Effector memory CD4-positive, alpha-beta T cell (primary cell): ENCODE results near the gene OR2Z1.

Experiments
- DNase-seq, 3 donors: peaks; one replicate each; pipeline ENCODE4 v3.0.0-alpha.2; 2020
- H3K27ac ChIP-seq: 2 replicates; pipeline ENCODE4 v1.7.0; 2013; ENCODE audit warnings: mild to moderate bottlenecking, low read length, moderate library complexity; ENCODE audit not compliant: insufficient read depth, poor library complexity, severe bottlenecking
- H3K27me3 ChIP-seq: replicated peaks from 2 replicates; pipeline ENCODE4 v1.7.0; 2013; ENCODE audit warnings: mild to moderate bottlenecking, low read length; ENCODE audit not compliant: insufficient read depth, control insufficient read depth, poor library complexity, severe bottlenecking
- H3K36me3 ChIP-seq: 2 replicates; pipeline ENCODE4 v1.7.0; 2013; ENCODE audit warnings: mild to moderate bottlenecking, low read length, moderate library complexity; ENCODE audit not compliant: control insufficient read depth, insufficient read depth
- H3K4me1 ChIP-seq: 2 replicates; pipeline ENCODE4 v1.7.0; 2013; ENCODE audit warnings: low read length, mild to moderate bottlenecking; ENCODE audit not compliant: control insufficient read depth, insufficient read depth, poor library complexity, severe bottlenecking
- H3K4me3 ChIP-seq: 2 replicates; pipeline ENCODE4 v1.7.0; 2013; ENCODE audit warnings: low read length, low read depth, mild to moderate bottlenecking; ENCODE audit not compliant: insufficient read depth, poor library complexity, severe bottlenecking
- H3K9me3 ChIP-seq: 2 replicates; pipeline ENCODE4 v1.7.0; 2013; ENCODE audit warnings: mild to moderate bottlenecking, low read length, moderate library complexity; ENCODE audit not compliant: control insufficient read depth

The OR2Z1 gene

GRCh38 chr19:8686549-8686948 lies 34.9 kb upstream of the OR2Z1 start:
- Histone ChIP-seq H3K4me1 (no peaks in the 10 kb centered on the region), H3K27ac (no peak overlapping the region), H3K36me3 (no peaks in the 10 kb centered on the region), H3K27me3 (no peaks in the 10 kb centered on the region), H3K4me3 (no peak overlapping the region), H3K9me3 (no peaks in the 10 kb centered on the region)
- no peak for DNase-seq

GRCh38 chr19:8688930-8689329 lies 32.5 kb upstream of the OR2Z1 start:
- no peak overlapping the region for H3K27ac ChIP-seq
- H3K27me3 ChIP-seq = no peaks in the 10 kb centered on the region
- no peaks in the 10 kb centered on the region for H3K36me3 ChIP-seq
- no peak for DNase-seq
- H3K4me1 ChIP-seq = no peaks in the 10 kb centered on the region
- no peaks in the 10 kb centered on the region for H3K9me3 ChIP-seq
- no peak overlapping the region for H3K4me3 ChIP-seq

GRCh38 chr19:8690753-8691539 lies 30.5 kb upstream of the OR2Z1 start:
- DNase-seq = no peak
- Histone ChIP-seq H3K4me1 (peaks cover 6% of the 10 kb centered on the region), H3K27ac (no peak overlapping the region), H3K9me3 (no peaks in the 10 kb centered on the region), H3K4me3 (no peak overlapping the region), H3K36me3 (no peaks in the 10 kb centered on the region), H3K27me3 (no peaks in the 10 kb centered on the region)

- Histone ChIP-seq H3K4me1 (peaks cover 10% of the 10 kb centered on the region), H3K27ac (no peak overlapping the region), H3K27me3 (no peaks in the 10 kb centered on the region), H3K9me3 (no peaks in the 10 kb centered on the region), H3K36me3 (no peaks in the 10 kb centered on the region), H3K4me3 (no peak overlapping the region)
- DNase-seq = no peak
Observed at GRCh38 chr19:8695501-8695900, 25.9 kb upstream of the OR2Z1 start.

DNA sequence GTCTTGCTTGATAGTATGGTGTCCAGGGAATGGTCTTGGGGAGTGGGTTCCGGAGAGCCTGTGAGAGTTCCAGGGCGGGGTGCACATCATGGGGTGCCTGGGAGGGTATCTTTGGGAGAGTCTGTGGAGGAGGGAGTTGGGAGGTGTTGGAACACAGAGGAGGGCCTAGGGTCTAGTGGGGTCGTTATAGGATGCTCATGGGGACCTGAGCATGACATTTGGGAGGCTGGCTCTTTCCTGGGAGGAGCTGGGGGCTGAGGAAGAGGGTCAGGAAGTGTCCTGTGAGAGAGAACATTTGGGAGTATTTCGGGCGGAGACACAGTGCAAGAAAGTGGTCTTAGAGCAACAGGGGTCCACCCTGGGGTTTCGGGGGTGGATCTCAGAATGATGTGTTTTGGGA lies 25.5 kb upstream of the OR2Z1 start:
- Histone ChIP-seq H3K9me3 (no peaks in the 10 kb centered on the region), H3K4me3 (no peak overlapping the region)
- DNase-seq = no peak

DNA sequence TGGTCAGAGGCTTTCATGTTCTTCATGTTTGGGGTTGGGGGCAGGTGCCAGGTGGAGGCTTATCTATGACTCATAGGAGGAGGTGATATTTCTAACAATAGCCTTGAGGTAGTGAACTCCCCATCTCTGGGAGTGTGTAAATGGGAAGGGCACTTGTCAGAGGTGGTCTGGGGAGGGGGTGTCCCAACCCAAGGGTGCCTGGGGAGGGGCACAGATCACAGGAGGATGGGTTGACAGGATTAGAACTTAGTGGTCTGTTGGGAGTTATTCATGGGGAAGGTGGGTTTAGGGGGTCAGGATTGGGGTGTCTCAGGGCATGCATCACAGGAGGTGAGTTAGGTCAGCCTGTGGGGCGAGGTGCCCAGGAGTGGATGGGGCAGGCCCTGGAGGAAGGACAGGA lies 24.4 kb upstream of the OR2Z1 start:
- no peak for DNase-seq
- H3K36me3 ChIP-seq = no peaks in the 10 kb centered on the region
- no peak overlapping the region for H3K27ac ChIP-seq
- no peak overlapping the region for H3K4me3 ChIP-seq
- peaks cover 14% of the 10 kb centered on the region for H3K4me1 ChIP-seq
- H3K27me3 ChIP-seq = no peaks in the 10 kb centered on the region
- no peaks in the 10 kb centered on the region for H3K9me3 ChIP-seq

More for the DNA sequence above, 25.5 kb upstream of the OR2Z1 start:
- Histone ChIP-seq H3K27me3 (no peaks in the 10 kb centered on the region), H3K4me1 (peaks cover 10% of the 10 kb centered on the region), H3K27ac (no peak overlapping the region), H3K36me3 (no peaks in the 10 kb centered on the region)

GRCh38 chr19:8697671-8698432 lies 23.6 kb upstream of the OR2Z1 start:
- no peak for DNase-seq

DNA sequence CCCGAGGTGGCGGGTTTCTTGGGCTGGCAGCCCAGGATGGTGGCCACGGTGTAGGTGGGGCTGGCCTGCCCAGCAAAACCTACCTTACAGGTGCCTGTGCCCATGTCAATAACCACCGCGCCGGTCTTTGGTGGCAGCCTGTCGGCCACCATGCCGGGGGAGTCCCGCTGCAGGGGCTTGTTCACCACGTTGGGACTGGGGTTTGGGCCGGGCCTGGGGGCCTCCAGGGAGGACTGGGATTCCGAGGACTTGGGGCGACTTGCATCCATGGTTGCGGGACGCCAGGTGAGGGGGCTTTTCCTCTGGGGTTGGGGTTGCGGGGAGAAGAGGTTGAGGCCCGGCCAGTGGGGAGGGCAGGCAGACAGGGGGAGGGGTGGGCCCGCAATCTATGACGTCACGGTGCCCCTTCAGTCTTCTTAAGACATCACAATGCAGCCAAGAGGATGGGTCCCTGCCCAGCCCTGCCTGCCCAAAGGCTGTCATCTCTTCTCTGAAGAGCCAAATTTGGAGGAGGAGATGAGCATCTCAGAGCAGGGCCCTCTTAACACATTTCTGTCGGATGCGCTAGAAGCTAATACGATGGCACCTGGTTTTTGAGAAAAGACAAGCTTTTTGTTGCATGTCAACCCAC lies 22.9 kb upstream of the OR2Z1 start, which contains the start of gene ACTL9:
Gene ACTL9, minus strand, starts transcription at position 363 of the 631 bp plus-strand sequence. Its CDS starts 94 bp downstream, at position 269.
- no peak for DNase-seq
- H3K4me1 ChIP-seq = peaks cover 20% of the 10 kb centered on the region
- H3K36me3 ChIP-seq = no peaks in the 10 kb centered on the region

More at GRCh38 chr19:8697671-8698432, 23.6 kb upstream of the OR2Z1 start:
- Histone ChIP-seq H3K27me3 (no peaks in the 10 kb centered on the region), H3K9me3 (no peaks in the 10 kb centered on the region), H3K27ac (no peak overlapping the region), H3K36me3 (no peaks in the 10 kb centered on the region), H3K4me3 (no peak overlapping the region), H3K4me1 (peaks cover 20% of the 10 kb centered on the region)

GRCh38 chr19:8699908-8700307 lies 21.5 kb upstream of the OR2Z1 start:
- Histone ChIP-seq H3K9me3 (no peaks in the 10 kb centered on the region), H3K27me3 (no peaks in the 10 kb centered on the region), H3K36me3 (no peaks in the 10 kb centered on the region), H3K4me1 (peaks cover 22% of the 10 kb centered on the region), H3K4me3 (no peak overlapping the region), H3K27ac (no peak overlapping the region)
- no peak for DNase-seq

More for the DNA sequence above, 22.9 kb upstream of the OR2Z1 start, which contains the start of gene ACTL9:
- H3K27me3 ChIP-seq = no peaks in the 10 kb centered on the region
- H3K9me3 ChIP-seq = no peaks in the 10 kb centered on the region
- no peak within 1 kb of the TSS for H3K27ac ChIP-seq
- no peak within 1 kb of the TSS for H3K4me3 ChIP-seq
